WERI-Rb-1 (cell line): ENCODE data around the gene LRTM1.

Source experiments
- DNase-seq: peaks from one replicate; pipeline ENCODE4 v3.0.0-alpha.2; 2020
- H3K27ac ChIP-seq: fragments of 250-450 bp; sonication (Bioruptor Pico); 2 replicates; pipeline ENCODE4 v1.5.1; 2020; ENCODE audit warnings: mild to moderate bottlenecking, moderate library complexity
- H3K27me3 ChIP-seq: fragments of 250-450 bp; sonication (Bioruptor Pico); 2 replicates; pipeline ENCODE4 v1.5.1; 2021; ENCODE audit warnings: mild to moderate bottlenecking, low read depth, moderate library complexity; ENCODE audit not compliant: insufficient read depth, severe bottlenecking
- H3K36me3 ChIP-seq: fragments of 250-450 bp; sonication (Bioruptor Pico); 2 replicates; pipeline ENCODE4 v1.5.1; 2020; ENCODE audit warnings: mild to moderate bottlenecking, moderate library complexity
- H3K4me3 ChIP-seq: 2 replicates; pipeline ENCODE4 v1.5.1; 2011; ENCODE audit warnings: low read depth, mild to moderate bottlenecking, control low read depth, low read length
- H3K9me3 ChIP-seq: fragments of 250-450 bp; sonication (Bioruptor Pico); 2 replicates; pipeline ENCODE4 v1.5.1; 2021; ENCODE audit warnings: mild to moderate bottlenecking, moderate library complexity; ENCODE audit not compliant: severe bottlenecking
- TF ChIP-seq, protein P1 (sequence below): IDR thresholded peaks from 2 replicates; pipeline ENCODE4 v1.5.1; 2011; ENCODE audit warnings: low read depth, mild to moderate bottlenecking, control low read depth, inconsistent platforms, low read length

LRTM1 gene

DNA sequence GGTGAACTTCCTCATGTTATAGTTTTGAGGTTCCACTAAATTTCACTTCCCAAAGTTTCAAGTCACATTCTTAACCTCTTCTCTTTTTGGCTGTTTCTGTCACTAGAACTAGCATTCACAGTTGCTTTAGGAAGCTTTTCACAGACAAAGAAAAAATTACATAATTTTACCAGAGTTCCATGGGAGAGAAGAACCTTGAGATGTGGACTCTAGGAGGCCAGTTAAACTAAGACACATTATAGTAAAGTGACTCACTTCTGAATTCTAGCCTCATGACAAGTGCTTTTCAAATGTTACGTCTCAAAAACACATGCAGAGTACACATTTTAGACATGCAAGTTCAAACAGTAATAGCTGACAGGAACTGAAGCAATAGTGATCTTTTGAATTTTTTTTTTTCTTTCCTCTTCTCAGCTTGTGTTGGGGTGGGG is 39.9 kb upstream of the LRTM1 start:
- Histone ChIP-seq H3K36me3 (no peaks in the 10 kb centered on the region), H3K27ac (no peak overlapping the region), H3K4me3 (no peak overlapping the region), H3K27me3 (no peaks in the 10 kb centered on the region), H3K9me3 (no peaks in the 10 kb centered on the region)
- TF ChIP-seq, protein P1, sequence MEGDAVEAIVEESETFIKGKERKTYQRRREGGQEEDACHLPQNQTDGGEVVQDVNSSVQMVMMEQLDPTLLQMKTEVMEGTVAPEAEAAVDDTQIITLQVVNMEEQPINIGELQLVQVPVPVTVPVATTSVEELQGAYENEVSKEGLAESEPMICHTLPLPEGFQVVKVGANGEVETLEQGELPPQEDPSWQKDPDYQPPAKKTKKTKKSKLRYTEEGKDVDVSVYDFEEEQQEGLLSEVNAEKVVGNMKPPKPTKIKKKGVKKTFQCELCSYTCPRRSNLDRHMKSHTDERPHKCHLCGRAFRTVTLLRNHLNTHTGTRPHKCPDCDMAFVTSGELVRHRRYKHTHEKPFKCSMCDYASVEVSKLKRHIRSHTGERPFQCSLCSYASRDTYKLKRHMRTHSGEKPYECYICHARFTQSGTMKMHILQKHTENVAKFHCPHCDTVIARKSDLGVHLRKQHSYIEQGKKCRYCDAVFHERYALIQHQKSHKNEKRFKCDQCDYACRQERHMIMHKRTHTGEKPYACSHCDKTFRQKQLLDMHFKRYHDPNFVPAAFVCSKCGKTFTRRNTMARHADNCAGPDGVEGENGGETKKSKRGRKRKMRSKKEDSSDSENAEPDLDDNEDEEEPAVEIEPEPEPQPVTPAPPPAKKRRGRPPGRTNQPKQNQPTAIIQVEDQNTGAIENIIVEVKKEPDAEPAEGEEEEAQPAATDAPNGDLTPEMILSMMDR: no peak
- no peak for DNase-seq

DNA sequence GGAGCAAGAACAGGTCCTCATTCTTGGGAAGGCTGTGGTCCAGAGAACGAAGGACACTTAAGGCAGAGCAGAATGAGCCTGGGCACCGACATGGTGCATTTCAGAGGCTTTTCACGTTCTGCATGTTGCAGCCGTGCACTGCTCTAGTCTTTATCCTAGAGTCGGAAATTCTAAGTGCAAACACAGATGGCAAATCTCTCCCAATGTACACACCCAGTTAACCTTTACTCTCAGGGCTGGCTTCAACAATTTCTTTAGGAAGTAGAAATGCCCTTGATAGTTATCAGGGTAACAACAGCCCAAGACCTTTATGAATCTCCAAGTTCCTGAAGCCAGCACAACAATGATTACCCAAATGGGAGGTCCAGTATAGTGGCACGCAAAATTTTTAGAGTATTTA is 39.1 kb upstream of the LRTM1 start:
- no peak overlapping the region for H3K4me3 ChIP-seq
- DNase-seq: no peak
- H3K27ac ChIP-seq: no peak overlapping the region
- TF ChIP-seq, protein P1: no peak
- H3K36me3 ChIP-seq: no peaks in the 10 kb centered on the region
- H3K9me3 ChIP-seq: no peaks in the 10 kb centered on the region
- no peaks in the 10 kb centered on the region for H3K27me3 ChIP-seq

DNA sequence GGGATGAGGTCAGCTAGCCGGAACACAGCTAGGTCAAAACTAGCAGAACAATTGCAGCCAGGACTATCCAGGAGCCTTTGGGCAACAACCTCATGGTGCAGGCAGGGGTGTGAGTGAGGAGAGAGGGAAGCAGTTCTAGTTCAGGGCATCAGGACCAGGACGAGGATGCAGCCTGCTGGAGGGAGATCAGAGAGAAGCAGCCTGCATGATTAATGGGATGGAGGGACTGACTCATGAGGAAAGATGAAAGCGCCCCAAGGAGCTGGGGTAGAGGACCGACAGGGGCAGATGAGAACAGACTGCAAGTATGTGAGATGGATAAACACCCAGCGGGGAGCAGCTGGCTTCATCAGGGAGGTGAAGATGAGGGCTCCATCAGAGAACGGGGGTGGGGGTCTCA is 37.9 kb upstream of the LRTM1 start:
- H3K27me3 ChIP-seq: no peaks in the 10 kb centered on the region
- no peak for DNase-seq
- no peaks in the 10 kb centered on the region for H3K36me3 ChIP-seq
- TF ChIP-seq, protein P1: no peak
- H3K9me3 ChIP-seq: no peaks in the 10 kb centered on the region
- no peak overlapping the region for H3K4me3 ChIP-seq
- H3K27ac ChIP-seq: no peak overlapping the region

DNA sequence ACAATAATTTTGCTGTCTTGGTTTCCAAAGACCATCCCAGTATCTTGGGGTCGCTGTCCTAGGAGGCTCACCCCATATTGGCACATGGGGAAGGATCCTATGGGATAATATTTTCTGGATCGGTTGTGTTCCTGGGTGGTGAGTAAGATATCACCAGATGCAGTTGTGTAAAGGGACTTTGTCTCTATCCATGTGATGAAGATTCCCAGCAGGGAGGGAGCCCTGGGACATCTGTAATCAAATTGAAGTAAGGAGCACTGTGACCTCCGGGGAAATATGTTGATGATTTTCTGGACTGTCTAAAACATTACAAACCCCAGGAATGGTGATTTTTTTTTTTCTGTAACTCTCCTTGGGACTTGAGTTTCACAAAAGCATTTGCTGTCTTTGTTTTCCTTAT is 36.2 kb upstream of the LRTM1 start:
- Histone ChIP-seq H3K36me3 (no peaks in the 10 kb centered on the region), H3K27ac (no peak overlapping the region), H3K4me3 (no peak overlapping the region), H3K27me3 (no peaks in the 10 kb centered on the region), H3K9me3 (no peaks in the 10 kb centered on the region)
- TF ChIP-seq, protein P1: no peak
- no peak for DNase-seq

DNA sequence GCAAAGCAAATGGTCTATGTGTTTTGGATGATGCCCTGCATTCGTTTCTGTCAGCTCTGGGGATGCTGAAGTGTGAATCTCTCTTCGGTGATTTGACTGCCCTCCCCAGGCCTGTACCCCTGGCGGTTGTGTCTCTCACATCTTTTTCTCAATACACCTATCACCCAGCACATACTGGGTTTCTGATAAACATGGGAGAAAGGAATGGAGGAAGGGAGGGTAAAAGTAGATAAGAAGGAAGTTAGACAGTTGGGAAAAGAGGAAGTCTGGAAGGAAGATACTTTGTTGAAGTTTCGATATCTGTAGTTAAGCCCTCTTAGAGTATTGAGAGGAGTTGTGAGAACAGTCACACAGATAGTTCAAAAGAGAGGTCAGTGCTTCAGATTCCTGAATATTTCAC is 35.8 kb upstream of the LRTM1 start:
- Histone ChIP-seq H3K27me3 (no peaks in the 10 kb centered on the region), H3K4me3 (no peak overlapping the region), H3K9me3 (no peaks in the 10 kb centered on the region), H3K36me3 (no peaks in the 10 kb centered on the region), H3K27ac (no peak overlapping the region)
- DNase-seq: no peak
- TF ChIP-seq, protein P1: no peak

DNA sequence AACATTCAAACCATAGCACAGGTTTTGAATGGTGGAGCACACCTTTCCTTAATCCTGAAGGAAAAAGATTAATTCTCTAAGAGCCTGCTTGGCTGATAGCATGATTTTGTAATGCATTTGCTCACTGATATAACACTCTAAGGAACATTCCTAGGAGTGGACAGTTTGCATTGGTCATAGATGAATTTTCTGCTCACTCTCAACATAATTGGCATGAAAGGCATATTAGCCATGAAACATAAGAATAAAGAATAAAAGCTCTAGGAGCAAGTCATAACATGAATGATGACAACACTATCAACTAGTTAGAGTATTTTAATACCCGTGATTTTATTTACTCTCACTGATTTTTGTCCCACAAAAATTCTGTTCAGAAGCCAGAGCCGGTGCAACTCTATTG is 34.3 kb upstream of the LRTM1 start:
- TF ChIP-seq, protein P1: no peak
- Histone ChIP-seq H3K27ac (no peak overlapping the region), H3K36me3 (no peaks in the 10 kb centered on the region), H3K4me3 (no peak overlapping the region), H3K27me3 (no peaks in the 10 kb centered on the region), H3K9me3 (no peaks in the 10 kb centered on the region)
- no peak for DNase-seq
